NB4 (cell line): ENCODE measurements around the gene CHEK1.

Experiments
- DNase-seq: peaks from one replicate; pipeline ENCODE4 v3.0.0; 2010; ENCODE audit warnings: low read depth
- H3K4me3 ChIP-seq: one replicate; pipeline ENCODE4 v1.5.1; 2011; ENCODE audit warnings: mild to moderate bottlenecking, low read depth, low read length, moderate library complexity
- CTCF ChIP-seq: IDR thresholded peaks from one replicate; pipeline ENCODE4 v1.5.1; 2012; ENCODE audit warnings: low read depth, low read length
- MAX ChIP-seq: IDR thresholded peaks from 2 replicates; pipeline ENCODE4 v1.6.1; 2011; ENCODE audit warnings: low read depth, low read length
- MYC ChIP-seq: IDR thresholded peaks from 2 replicates; pipeline ENCODE4 v1.6.1; 2011; ENCODE audit warnings: low read depth, low read length
- POLR2A ChIP-seq: IDR thresholded peaks from 2 replicates; pipeline ENCODE4 v1.6.1; 2011; ENCODE audit warnings: mild to moderate bottlenecking; ENCODE audit not compliant: insufficient read length; ENCODE audit errors: extremely low read depth

Gene CHEK1

GRCh38 chr11:125623064-125623463 is 1.9 kb upstream of the CHEK1 start:
- TF ChIP-seq MYC (no peak), POLR2A (no peak), MAX (no peak), CTCF (no peak)
- no peak for DNase-seq
- no peak overlapping the region for H3K4me3 ChIP-seq

- DNase-seq = no peak
- TF ChIP-seq POLR2A = no peak
- no peak for TF ChIP-seq MYC
- TF ChIP-seq MAX = peak; percentile 21; the same call in 1 of the 2 replicates
- no peak for TF ChIP-seq CTCF
- H3K4me3 ChIP-seq = peak overlapping the region; percentile 91
These were observed 264 bp downstream of the CHEK1 start for GRCh38 chr11:125625225-125625629.

GRCh38 chr11:125625630-125626287 is 796 bp downstream of the CHEK1 start:
- H3K4me3 ChIP-seq = peak overlapping the region; percentile 91
- TF ChIP-seq MYC (peak; percentile 90), CTCF (no peak), MAX (peak; percentile 83), POLR2A (peak; percentile 85)
- DNase-seq = peak; percentile 94

- peak; percentile 83 for DNase-seq
- H3K4me3 ChIP-seq = peak overlapping the region; percentile 91
- no peak for TF ChIP-seq POLR2A
- TF ChIP-seq MYC = no peak
- no peak for TF ChIP-seq MAX
- TF ChIP-seq CTCF = peak; percentile 7
These were observed 1.5 kb downstream of the CHEK1 start for GRCh38 chr11:125626288-125626950.

GRCh38 chr11:125627236-125627910 is 2.4 kb downstream of the CHEK1 start:
- no peak for DNase-seq
- TF ChIP-seq CTCF = no peak
- no peak for TF ChIP-seq MYC
- no peak for TF ChIP-seq MAX
- TF ChIP-seq POLR2A = no peak
- H3K4me3 ChIP-seq = peak overlapping the region; percentile 91
